SU-DHL-6 (cell line): ENCODE results near the gene SPIB.

Source experiments
- EZH2phosphoT487 ChIP-seq: fragments of 200-600 bp; sonication (generic), shearing (Covaris generic); conservative IDR thresholded peaks from 2 replicates; pipeline ENCODE4 v1.6.1; 2018; ENCODE audit warnings: mild to moderate bottlenecking, antibody characterized with exemption, low read length, moderate library complexity, mixed read lengths
- TF ChIP-seq, protein P1 (sequence below): fragments of 200-600 bp; sonication (generic); IDR thresholded peaks from one replicate; pipeline ENCODE4 v1.5.1; 2017; ENCODE audit warnings: antibody characterized with exemption, mild to moderate bottlenecking, low read length, moderate library complexity; ENCODE audit not compliant: insufficient read depth, poor library complexity, severe bottlenecking

DNA sequence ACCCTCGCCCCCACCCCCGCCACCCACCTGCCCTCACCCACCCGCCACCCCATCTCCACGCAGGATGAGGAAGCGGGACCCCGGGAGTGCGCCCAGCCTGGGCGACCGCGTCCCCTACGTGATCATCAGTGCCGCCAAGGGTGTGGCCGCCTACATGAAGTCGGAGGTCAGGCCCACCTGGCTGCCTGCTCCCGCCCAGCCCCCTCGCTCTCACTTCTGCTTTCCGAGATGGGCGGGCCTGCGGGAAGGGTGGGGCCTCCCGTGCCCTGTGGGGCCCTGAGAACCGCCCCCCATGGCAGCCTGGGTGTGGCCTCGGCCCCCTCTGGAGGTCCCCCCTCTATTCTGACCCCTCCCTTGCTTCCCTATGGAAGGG is 3.1 kb upstream of the SPIB start:
- TF ChIP-seq, protein P1, sequence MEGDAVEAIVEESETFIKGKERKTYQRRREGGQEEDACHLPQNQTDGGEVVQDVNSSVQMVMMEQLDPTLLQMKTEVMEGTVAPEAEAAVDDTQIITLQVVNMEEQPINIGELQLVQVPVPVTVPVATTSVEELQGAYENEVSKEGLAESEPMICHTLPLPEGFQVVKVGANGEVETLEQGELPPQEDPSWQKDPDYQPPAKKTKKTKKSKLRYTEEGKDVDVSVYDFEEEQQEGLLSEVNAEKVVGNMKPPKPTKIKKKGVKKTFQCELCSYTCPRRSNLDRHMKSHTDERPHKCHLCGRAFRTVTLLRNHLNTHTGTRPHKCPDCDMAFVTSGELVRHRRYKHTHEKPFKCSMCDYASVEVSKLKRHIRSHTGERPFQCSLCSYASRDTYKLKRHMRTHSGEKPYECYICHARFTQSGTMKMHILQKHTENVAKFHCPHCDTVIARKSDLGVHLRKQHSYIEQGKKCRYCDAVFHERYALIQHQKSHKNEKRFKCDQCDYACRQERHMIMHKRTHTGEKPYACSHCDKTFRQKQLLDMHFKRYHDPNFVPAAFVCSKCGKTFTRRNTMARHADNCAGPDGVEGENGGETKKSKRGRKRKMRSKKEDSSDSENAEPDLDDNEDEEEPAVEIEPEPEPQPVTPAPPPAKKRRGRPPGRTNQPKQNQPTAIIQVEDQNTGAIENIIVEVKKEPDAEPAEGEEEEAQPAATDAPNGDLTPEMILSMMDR: no peak
- TF ChIP-seq EZH2phosphoT487: no peak
